ENCODE results near the gene OR11H7. TPM values are rescaled to one million over a fixed set of nuclear protein-coding genes. Genes with fewer than 3 reads are reported as not detected.
"Not testable (repeated sequence)": the region's sequence is repeated elsewhere in the genome, so short reads cannot be mapped to it uniquely, and the experiment has no call there.

The OR11H7 gene
- total RNA-seq, 3 donors from 2014 or later: not detected

GRCh38 chr14:20278414-20278813 is 49.6 kb downstream of the OR11H7 start:
- H3K9me3 ChIP-seq: peaks cover 0 to 19% of the 10 kb centered on the region in 2 donors

DNA sequence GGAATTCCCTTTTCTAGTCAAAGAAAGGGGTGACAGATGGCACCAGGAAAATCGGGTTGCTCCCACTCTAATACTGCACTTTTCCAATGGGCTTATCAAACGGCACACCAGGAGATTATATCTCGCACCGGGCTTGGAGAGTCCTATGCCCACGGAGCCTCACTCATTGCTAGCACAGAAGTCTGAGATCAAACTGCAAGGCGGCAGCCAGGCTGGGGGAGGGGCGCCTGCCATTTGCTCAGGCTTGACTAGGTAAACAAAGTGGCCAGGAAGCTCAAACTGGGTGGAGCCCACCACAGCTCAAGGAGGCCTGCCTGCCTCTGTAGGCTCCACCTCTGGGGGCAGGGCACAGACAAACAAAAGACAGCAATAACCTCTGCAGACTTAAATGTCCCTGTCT is 51.5 kb downstream of the OR11H7 start:
- H3K4me3 ChIP-seq; H3K4me1 ChIP-seq; H3K9me3 ChIP-seq; DNase-seq (ENCODE audit: low spot score in 2 of 2); H3K27ac ChIP-seq; intact Hi-C loops (cut with DNase I; ENCODE audit: low total_unique reads); H3K27me3 ChIP-seq; H3K36me3 ChIP-seq: not testable (repeated sequence)

More at GRCh38 chr14:20278414-20278813, 49.6 kb downstream of the OR11H7 start:
- intact Hi-C loops (cut with DNase I; ENCODE audit: low total_unique reads): no loop called here
- Histone ChIP-seq H3K4me3 (no peak overlapping the region), H3K27ac (no peak overlapping the region), H3K36me3 (no peaks in the 10 kb centered on the region), H3K4me1 (no peaks in the 10 kb centered on the region), H3K27me3 (no peaks in the 10 kb centered on the region)
- TF ChIP-seq CTCF (IDR thresholded peaks at IDR 0.05) (no peak), POLR2AphosphoS5 (IDR thresholded peaks at IDR 0.05) (no peak), POLR2A (IDR thresholded peaks at IDR 0.05) (no peak)
- DNase-seq (ENCODE audit: low spot score in 2 of 2): no peak

Other genes starting within 250 kb of the OR11H7 start
- not detected for gene OR4Q2, start 226.8 kb upstream of the OR11H7 start, total RNA-seq
- not detected for gene OR4K14, start 209.7 kb upstream of the OR11H7 start, total RNA-seq
- gene OR4K13, start 192.9 kb upstream of the OR11H7 start, total RNA-seq: not detected
- gene OR4L1, start 168.9 kb upstream of the OR11H7 start, total RNA-seq: not detected
- gene OR4K17, start 118.2 kb upstream of the OR11H7 start, total RNA-seq: not detected
- not detected for gene OR4N5, start 90.2 kb upstream of the OR11H7 start, total RNA-seq
- gene OR11G2, start 38.1 kb upstream of the OR11H7 start, total RNA-seq: not detected
- not detected for gene OR11H6, start 5.3 kb upstream of the OR11H7 start, total RNA-seq
- gene OR11H4, start 10.3 kb downstream of the OR11H7 start, total RNA-seq: not detected
- 10 to 100 TPM; 10.1 to 21.0 (median 16.2) TPM for gene TTC5, start 77.0 kb downstream of the OR11H7 start, total RNA-seq
- 10 to 100 TPM; 65.8 to 78.3 (median 65.9) TPM for gene CCNB1IP1, start 104.3 kb downstream of the OR11H7 start, total RNA-seq
- gene PARP2, start 114.7 kb downstream of the OR11H7 start, total RNA-seq: 10 to 100 TPM; 14.7 to 20.0 (median 17.9) TPM
- gene TEP1, start 184.5 kb downstream of the OR11H7 start, total RNA-seq: 10 to 100 TPM; 21.3 to 34.5 (median 27.2) TPM
- gene KLHL33, start 207.2 kb downstream of the OR11H7 start, total RNA-seq: under 1 TPM; 0.29 to 0.64 (median 0.33) TPM
- 10 to 100 TPM; 38.1 to 66.9 (median 57.5) TPM for gene OSGEP, start 225.8 kb downstream of the OR11H7 start, total RNA-seq
- gene APEX1, start 226.2 kb downstream of the OR11H7 start, total RNA-seq: 100 to 1,000 TPM; 129 to 165 (median 150) TPM
- 10 to 100 TPM; 23.6 to 34.1 (median 29.9) TPM for gene PIP4P1, start 232.5 kb downstream of the OR11H7 start, total RNA-seq
- 10 to 100 TPM; 26.4 to 60.0 (median 38.8) TPM for gene PNP, start 240.4 kb downstream of the OR11H7 start, total RNA-seq